PC-3 (cell line): Measurements from ENCODE around the gene C15orf39. TPM values are rescaled to one million over a fixed set of nuclear protein-coding genes. Genes with fewer than 3 reads are reported as not detected.
"Not testable (repeated sequence)": the region's sequence is repeated elsewhere in the genome, so short reads cannot be mapped to it uniquely, and the experiment has no call there.

Source experiments
- ATAC-seq: fragments of 200-7000 bp; cut with Tn5 transposase; 2 replicates; pipeline ENCODE4 v1.9.1; 2020; ENCODE audit warnings: mild to moderate bottlenecking, moderate library complexity
- BruUV-seq: library from RNA; stranded (reverse); fragments of 400-500 nt; replicated peaks from 2 replicates; lab custom pipeline; 2021; lab: Mats Ljungman, UMichigan
- CTCF ChIA-PET: fragments of 300-600 bp; sonication (Branson Sonifier 250); formaldehyde crosslinking; loops from one replicate; lab custom pipeline; 2022; ENCODE audit warnings: antibody characterized with exemption; lab: Charles Lee
- POLR2A ChIA-PET: fragments of 300-600 bp; sonication (Branson Sonifier 250); formaldehyde crosslinking; loops from one replicate; lab custom pipeline; 2022; ENCODE audit warnings: antibody characterized with exemption; ENCODE audit not compliant: unreplicated experiment; lab: Charles Lee
- DNase-seq: peaks from one replicate; pipeline ENCODE4 v3.0.0-alpha.2; 2015
- H2AFZ ChIP-seq: fragments of 300-600 bp; sonication (generic); 2 replicates; pipeline ENCODE4 v1.6.0; 2016; ENCODE audit warnings: antibody characterized with exemption, low read length
- H3F3A ChIP-seq: fragments of 300-600 bp; sonication (generic); one replicate; pipeline ENCODE4 v1.6.0; 2017; ENCODE audit warnings: antibody characterized with exemption, low read length, control low read depth, mild to moderate bottlenecking; ENCODE audit not compliant: unreplicated experiment
- H3K27ac ChIP-seq: fragments of 300-600 bp; sonication (generic); 2 replicates; pipeline ENCODE4 v1.5.1; 2016; ENCODE audit warnings: mild to moderate bottlenecking, low read length
- H3K27me3 ChIP-seq: fragments of 300-600 bp; sonication (generic); 2 replicates; pipeline ENCODE4 v1.6.1; 2016; ENCODE audit warnings: low read length, mixed read lengths
- H3K36me3 ChIP-seq: fragments of 300-600 bp; sonication (generic); 2 replicates; pipeline ENCODE4 v1.6.1; 2016; ENCODE audit warnings: low read depth, mixed run types, low read length, mixed read lengths
- H3K4me1 ChIP-seq: fragments of 300-600 bp; sonication (generic); 2 replicates; pipeline ENCODE4 v1.5.1; 2016; ENCODE audit warnings: low read length; ENCODE audit not compliant: insufficient read depth
- H3K4me2 ChIP-seq: fragments of 300-600 bp; sonication (generic); 2 replicates; pipeline ENCODE4 v1.6.0; 2016; ENCODE audit warnings: low read length
- H3K4me3 ChIP-seq: fragments of 300-600 bp; sonication (generic); 2 replicates; pipeline ENCODE4 v1.5.1; 2016; ENCODE audit warnings: mild to moderate bottlenecking, low read length, mixed read lengths
- H3K79me2 ChIP-seq: fragments of 300-600 bp; sonication (generic); 2 replicates; pipeline ENCODE4 v1.6.1; 2017; ENCODE audit warnings: low read length, mixed read lengths
- H3K9ac ChIP-seq: fragments of 300-600 bp; sonication (generic); 2 replicates; pipeline ENCODE4 v1.6.0; 2016; ENCODE audit warnings: mild to moderate bottlenecking, low read length
- H3K9me2 ChIP-seq: fragments of 300-600 bp; sonication (generic); replicated peaks from 2 replicates; pipeline ENCODE4 v1.6.1; 2016; ENCODE audit warnings: mixed run types, low read length, mixed read lengths
- H3K9me3 ChIP-seq: fragments of 300-600 bp; sonication (generic); 2 replicates; pipeline ENCODE4 v1.6.1; 2016; ENCODE audit warnings: low read length, mixed read lengths
- H4K20me1 ChIP-seq: fragments of 300-600 bp; sonication (generic); 2 replicates; pipeline ENCODE4 v1.6.1; 2016; ENCODE audit warnings: low read length, mixed read lengths
- CTCF ChIP-seq: fragments of 300-600 bp; sonication (generic); conservative IDR thresholded peaks from 2 replicates; pipeline ENCODE4 v1.5.1; 2017; ENCODE audit warnings: antibody characterized with exemption, low read depth, mild to moderate bottlenecking, low read length
- EZH2 ChIP-seq: fragments of 300-600 bp; sonication (generic); IDR thresholded peaks from one replicate; pipeline ENCODE4 v1.6.1; 2017; ENCODE audit warnings: antibody characterized with exemption, mild to moderate bottlenecking, low read length; ENCODE audit not compliant: unreplicated experiment
- EZH2phosphoT487 ChIP-seq: fragments of 300-600 bp; sonication (generic); IDR thresholded peaks from 2 replicates; pipeline ENCODE4 v1.6.1; 2018; ENCODE audit warnings: mild to moderate bottlenecking, antibody characterized with exemption, low read length, borderline replicate concordance
- intact Hi-C: fragments of 100-400 bp; cut with micrococcal nuclease; formaldehyde crosslinking; loops from 2 replicates; pipeline ENCODE4 v1.9.0; 2023
- total RNA-seq: library from RNA; depleted of rRNA; stranded (reverse); fragments of >200 nt; gene quantifications from 2 replicates; pipeline ENCODE4 v1.2.3, GENCODE V29; 2014

Gene C15orf39
- total RNA-seq, 1 experiment from 2014 or later = 23.8 TPM

- Histone ChIP-seq H3F3A (no peaks in the 10 kb centered on the region), H3K9me3 (no peaks in the 10 kb centered on the region), H3K4me3 (no peak overlapping the region), H3K4me1 (no peaks in the 10 kb centered on the region), H3K79me2 (no peaks in the 10 kb centered on the region), H4K20me1 (no peaks in the 10 kb centered on the region), H3K9ac (no peak overlapping the region), H3K4me2 (no peak overlapping the region), H3K27me3 (no peaks in the 10 kb centered on the region), H3K9me2 (no peaks in the 10 kb centered on the region), H3K36me3 (no peaks in the 10 kb centered on the region), H2AFZ (no peak overlapping the region), H3K27ac (no peak overlapping the region)
- ChIA-PET POLR2A (no interaction called here), CTCF (no interaction called here)
- intact Hi-C loops = no loop called here
- TF ChIP-seq CTCF (no peak), EZH2phosphoT487 (no peak), EZH2 (no peak)
- ATAC-seq (no peak), DNase-seq (no peak)
- BruUV-seq = no TSS peak
Measured at GRCh38 chr15:75238150-75238549, 36.5 kb downstream of the C15orf39 start.

GRCh38 chr15:75245741-75246140, 44.1 kb downstream of the C15orf39 start:
- DNase-seq, H3K4me2 ChIP-seq, ATAC-seq, CTCF ChIA-PET, H3F3A ChIP-seq, H4K20me1 ChIP-seq, BruUV-seq, H2AFZ ChIP-seq, H3K27ac ChIP-seq, POLR2A ChIA-PET, H3K79me2 ChIP-seq, H3K9me2 ChIP-seq, H3K9ac ChIP-seq, H3K4me1 ChIP-seq, H3K4me3 ChIP-seq, H3K9me3 ChIP-seq, intact Hi-C loops, H3K36me3 ChIP-seq: not testable (repeated sequence)
- peaks cover 10% of the 10 kb centered on the region; the same call in 1 of the 2 replicates for H3K27me3 ChIP-seq

GRCh38 chr15:75248991-75249390, 47.3 kb downstream of the C15orf39 start:
- H3K79me2 ChIP-seq, H2AFZ ChIP-seq, H3K9me3 ChIP-seq, H3K36me3 ChIP-seq, H3K4me2 ChIP-seq, BruUV-seq, H3K9ac ChIP-seq, POLR2A ChIA-PET, H3F3A ChIP-seq, DNase-seq, H3K4me1 ChIP-seq, H3K4me3 ChIP-seq, H3K9me2 ChIP-seq, CTCF ChIA-PET, intact Hi-C loops, H4K20me1 ChIP-seq, H3K27ac ChIP-seq, ATAC-seq: not testable (repeated sequence)
- H3K27me3 ChIP-seq = peaks cover 10% of the 10 kb centered on the region; the same call in 1 of the 2 replicates

DNA sequence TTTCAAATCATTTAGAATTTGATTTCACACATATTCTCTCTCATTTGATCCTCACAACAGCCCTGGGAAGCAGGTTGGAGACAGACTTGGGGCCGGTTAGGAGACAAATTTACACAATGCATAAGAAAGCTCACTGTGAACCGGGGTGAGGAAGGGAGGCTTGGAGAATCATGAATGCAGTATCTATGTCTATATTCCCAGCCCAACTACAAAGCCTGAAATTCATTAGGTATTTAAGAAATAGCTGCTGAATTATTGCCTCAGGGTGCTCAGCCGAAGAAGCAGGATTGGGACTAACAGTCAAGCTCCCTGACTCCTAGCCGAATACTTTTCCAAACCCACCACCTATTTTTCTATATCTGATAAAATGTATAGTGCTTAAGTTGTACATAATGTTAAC, 48.0 kb downstream of the C15orf39 start:
- Histone ChIP-seq H3K4me2 (no peak overlapping the region), H3K9me2 (no peaks in the 10 kb centered on the region), H4K20me1 (no peaks in the 10 kb centered on the region), H2AFZ (no peak overlapping the region), H3K79me2 (no peaks in the 10 kb centered on the region), H3K9me3 (no peaks in the 10 kb centered on the region), H3K36me3 (no peaks in the 10 kb centered on the region), H3K4me3 (no peak overlapping the region), H3K9ac (no peak overlapping the region), H3F3A (no peaks in the 10 kb centered on the region), H3K27me3 (peaks cover 10% of the 10 kb centered on the region; the same call in 1 of the 2 replicates), H3K4me1 (no peaks in the 10 kb centered on the region), H3K27ac (no peak overlapping the region)
- intact Hi-C loops = no loop called here
- TF ChIP-seq EZH2phosphoT487 (no peak), EZH2 (no peak), CTCF (no peak)
- CTCF ChIA-PET = no interaction called here
- ATAC-seq (no peak), DNase-seq (no peak)
- POLR2A ChIA-PET = no interaction called here
- BruUV-seq = no TSS peak

DNA sequence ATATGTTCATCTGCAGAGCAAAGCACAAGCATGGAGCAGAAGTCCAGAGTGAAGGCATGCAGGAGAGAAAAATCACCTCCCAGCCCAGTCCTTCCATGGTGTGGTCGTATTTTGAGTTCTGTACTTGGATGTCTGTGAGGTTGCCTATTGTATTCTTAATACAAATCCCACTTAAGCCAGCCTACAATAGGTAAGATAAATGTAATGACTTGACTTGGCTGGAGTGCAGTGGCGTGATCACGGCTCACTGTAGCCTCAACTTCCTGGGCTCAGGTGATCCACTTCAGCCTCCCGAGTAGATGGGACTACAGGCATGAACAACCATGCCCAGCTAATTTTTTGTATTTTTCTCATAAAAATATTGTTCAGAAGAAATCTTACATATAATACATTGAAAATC, 49.7 kb downstream of the C15orf39 start:
- DNase-seq, H3K79me2 ChIP-seq, H3K4me3 ChIP-seq, H3K36me3 ChIP-seq, H3K4me2 ChIP-seq, H3K4me1 ChIP-seq, H3K27ac ChIP-seq, H2AFZ ChIP-seq, ATAC-seq, H3K9ac ChIP-seq, POLR2A ChIA-PET, H4K20me1 ChIP-seq, BruUV-seq, intact Hi-C loops, H3K9me3 ChIP-seq, H3K9me2 ChIP-seq, H3F3A ChIP-seq: not testable (repeated sequence)
- CTCF ChIA-PET = interaction anchor here (0.5 kb wide), 1 partner anchor 1931 kb away, joined by 4 read pairs; no protein-coding TSS in a partner anchor
- H3K27me3 ChIP-seq = peaks cover 10% of the 10 kb centered on the region; the same call in 1 of the 2 replicates
